ENCODE results near the gene SGMS1.

The SGMS1 gene

DNA sequence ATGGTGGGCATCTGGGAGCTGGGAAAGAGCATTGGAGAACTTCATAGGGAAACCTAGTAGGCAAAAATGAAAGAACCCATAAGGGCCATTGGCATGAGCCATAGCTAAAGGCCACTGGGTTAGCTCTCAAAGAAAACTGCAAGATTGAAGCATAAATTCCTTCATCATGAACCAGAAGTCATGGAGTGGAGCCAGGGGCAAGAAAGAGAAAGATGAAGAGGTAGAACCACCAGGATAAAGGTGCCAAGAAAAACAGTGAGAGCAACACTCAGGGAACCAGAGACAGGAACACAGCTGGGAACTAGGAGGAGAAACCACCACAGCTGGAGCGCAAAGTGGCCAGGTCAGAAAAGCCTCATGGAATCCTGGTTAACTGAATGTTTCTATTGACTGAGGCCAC is 11.5 kb upstream of the SGMS1 start:
- DNase-seq, result no peak

DNA sequence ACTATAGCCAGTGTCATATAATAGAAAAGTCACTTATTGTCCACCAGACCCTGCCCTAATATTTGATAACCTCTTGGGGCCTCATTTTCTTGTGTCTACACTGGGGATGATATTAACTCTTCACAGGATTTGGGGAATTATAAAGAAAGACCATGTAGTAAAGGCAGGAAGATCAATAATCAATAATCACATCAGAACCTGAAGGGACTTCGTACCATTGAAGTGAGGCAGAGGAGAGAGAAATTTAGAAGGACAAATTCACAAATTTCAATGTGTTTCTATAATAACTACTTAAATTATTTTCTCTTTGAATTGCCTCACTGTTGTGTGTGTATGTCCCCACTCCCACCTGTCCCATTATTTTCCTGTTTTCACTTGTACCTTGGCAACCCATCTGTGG is 10.7 kb upstream of the SGMS1 start:
- no peak for DNase-seq

GRCh38 chr10:50631052-50631451 is 7.3 kb upstream of the SGMS1 start:
- no peak for DNase-seq

GRCh38 chr10:50629495-50630122 is 5.9 kb upstream of the SGMS1 start:
- DNase-seq, result peak in 1 of 5 donors; percentile 28

DNA sequence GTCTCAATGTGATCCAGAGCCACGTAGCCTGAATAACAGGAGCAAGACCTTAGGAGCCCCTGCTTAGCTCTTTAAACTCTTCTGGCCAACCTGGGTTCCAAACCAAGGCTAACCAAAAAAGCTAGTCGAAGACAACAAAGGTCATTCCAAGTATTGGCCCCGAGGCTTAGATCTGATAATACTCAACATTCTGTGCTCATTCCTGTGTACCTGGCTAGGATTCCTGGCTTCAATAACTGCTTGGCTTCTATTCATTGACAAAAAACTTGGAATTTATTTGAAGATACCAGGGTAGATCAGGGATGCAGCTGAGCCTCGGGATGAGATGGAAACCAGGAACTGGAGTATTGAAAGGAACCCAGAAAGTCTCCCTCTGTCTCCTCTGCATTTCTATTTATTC is 4.1 kb upstream of the SGMS1 start:
- no peak for DNase-seq

DNA sequence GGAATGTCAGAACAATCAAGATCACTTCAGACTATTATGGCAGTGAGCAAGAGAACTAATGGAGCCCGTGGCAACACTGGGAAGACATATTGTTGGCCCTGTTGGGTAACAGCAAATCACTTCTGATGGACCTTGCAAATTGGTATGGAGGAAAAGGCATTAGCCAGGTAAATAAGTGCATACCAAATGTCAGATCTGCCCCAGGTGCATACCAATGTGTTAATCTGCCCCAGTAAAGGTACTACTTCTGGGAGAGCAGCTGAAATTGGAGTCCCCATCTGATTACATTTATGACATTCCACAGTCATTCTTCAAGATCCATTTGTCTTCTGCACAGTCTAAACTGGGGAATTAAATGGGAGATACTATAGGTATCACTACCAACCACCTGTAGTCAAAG is 3.7 kb upstream of the SGMS1 start:
- no peak for DNase-seq

- no peak for DNase-seq
These were observed 1.9 kb upstream of the SGMS1 start for GRCh38 chr10:50625649-50626132.

DNA sequence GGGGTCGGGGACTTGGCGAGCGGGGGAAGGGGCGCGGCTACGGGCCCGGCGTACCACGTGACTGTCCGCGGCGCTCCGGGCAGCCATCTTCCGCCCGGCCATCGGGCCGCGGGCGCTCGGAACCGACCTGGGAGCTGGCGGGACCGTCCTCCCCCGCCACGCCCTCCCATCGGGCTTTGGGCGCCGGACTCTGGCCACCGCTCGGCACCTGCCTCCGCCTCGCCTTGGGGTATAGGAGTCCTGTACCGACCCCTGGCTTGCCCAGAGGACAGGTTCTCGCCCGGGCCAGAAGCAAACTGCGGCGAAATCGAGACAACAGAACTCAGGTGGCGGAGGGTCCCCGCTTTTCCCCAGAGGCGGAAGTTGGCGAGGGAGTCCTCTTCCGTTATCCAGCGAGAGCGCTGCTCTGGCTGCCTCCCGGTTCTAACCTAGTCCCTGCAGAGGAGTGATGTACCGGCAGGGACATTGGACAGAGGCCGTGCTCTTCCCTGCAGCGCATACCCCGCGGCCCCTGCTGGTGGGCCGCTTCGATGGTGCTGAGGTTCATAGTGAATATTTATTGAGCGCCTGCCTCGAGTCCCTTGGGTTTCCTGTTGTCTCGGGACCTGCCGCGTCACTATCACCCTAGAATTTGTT is 1.2 kb upstream of the SGMS1 start:
- DNase-seq, result peak; percentile 35 to 76 (median 54)

- DNase-seq, result peak; percentile 90 to 97 (median 93)
These were observed 683 bp upstream of the SGMS1 start for GRCh38 chr10:50624413-50624865.

DNA sequence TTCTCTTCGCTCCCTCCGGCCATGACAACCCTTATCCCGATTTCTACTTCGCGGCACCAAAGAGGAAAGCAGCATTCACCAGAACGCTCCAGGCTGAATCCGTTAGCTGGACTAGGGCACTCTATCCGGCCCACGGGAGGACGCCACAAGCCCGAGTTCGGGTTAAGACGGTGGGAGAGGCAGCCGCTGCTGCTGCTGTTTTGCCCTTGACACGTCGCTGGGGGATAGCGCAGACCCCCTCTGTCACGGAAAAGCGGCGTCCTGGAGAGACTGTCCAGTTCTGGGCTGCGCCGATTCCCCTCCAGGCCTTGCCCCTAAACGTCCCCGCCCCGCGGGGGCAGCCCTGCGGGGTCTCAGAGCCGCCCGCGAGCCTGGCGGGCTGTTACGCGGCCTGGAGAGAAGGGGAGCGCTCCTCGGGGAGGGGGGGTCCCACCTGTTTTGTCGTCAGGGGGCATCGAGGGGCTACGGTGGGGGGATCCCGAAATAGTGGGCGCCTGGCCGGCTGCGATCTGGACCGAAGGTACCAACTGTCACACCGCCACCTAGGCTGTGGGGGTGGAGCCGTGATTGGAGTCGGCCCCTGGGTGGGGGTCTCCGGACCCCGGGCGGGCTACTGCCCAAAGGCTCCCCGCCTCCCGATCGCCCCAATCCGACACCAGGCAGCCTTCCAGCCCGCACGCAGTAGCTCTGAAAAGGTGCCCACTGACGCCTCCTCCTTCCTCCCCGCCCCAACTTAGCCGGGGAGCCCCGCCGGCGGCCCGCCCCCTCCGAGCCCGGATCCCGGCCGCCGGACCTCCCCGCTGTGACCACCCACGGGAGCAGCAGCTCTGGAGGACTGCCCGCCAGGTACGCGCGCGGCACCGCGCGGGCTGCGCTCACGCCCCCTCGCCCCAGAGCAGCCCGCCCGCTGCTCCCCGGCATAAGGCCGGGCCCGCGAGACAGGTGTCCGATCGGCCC is 772 bp downstream of the SGMS1 start:
- peak; percentile 34 to 61 (median 38) for DNase-seq

DNA sequence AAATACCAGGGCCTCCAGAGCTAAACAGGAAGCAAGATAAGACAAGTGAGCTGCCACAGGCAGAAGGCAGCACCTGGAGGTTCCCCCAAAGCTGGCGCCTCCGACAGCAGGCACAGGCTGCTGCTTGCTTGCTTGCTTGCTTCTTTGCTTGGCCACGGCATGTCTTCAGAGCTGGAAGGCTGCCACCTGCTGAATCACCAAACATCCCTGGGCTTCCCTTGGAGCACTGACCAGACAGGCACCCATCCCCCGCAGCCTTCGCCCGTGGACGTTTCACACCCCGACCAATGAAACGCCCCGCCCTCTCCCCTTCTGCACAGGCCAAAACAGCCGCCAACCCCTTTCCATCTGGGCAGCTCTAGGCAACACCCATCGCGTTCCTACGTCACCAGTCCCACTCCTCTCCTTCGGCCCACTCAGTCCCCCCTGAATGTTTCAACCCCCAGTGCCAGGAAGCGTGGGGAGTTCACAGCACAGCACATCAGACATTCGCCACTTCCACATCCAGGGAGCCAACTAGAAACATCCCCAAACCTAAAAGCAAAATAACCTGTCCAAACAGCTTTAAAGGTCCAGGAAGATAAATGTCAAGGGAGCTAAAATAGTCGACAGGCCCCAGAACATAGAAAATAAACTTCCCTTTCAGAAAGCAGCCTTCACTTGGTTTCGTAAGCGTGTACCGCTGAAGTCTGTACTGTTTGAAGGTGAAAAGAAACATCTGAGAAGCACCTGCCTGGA is 1.6 kb downstream of the SGMS1 start:
- DNase-seq, result peak; percentile 24 to 75 (median 53)

DNA sequence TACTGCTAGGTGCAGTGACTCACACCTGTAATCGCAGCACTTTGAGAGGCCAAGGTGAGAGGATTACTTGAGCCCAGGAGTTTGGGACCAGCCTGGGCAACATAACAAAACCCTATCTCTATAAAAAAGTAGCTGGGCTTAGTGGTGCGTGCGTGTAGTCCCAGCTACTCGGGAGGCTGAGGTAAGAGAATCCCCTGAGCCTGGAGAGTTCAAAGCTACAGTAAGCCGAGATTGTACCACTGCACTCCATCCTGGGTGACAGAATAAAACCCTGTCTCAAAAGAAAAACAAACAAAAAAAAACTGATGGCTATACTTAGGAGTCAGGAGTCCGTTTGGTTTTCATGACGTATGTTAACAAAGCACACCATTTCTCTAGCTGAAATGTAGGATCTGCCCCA is 2.9 kb downstream of the SGMS1 start:
- no peak for DNase-seq

- DNase-seq, result no peak
These were observed 3.9 kb downstream of the SGMS1 start for GRCh38 chr10:50619882-50620281.

GRCh38 chr10:50619166-50619565 is 4.6 kb downstream of the SGMS1 start:
- DNase-seq, result no peak

DNA sequence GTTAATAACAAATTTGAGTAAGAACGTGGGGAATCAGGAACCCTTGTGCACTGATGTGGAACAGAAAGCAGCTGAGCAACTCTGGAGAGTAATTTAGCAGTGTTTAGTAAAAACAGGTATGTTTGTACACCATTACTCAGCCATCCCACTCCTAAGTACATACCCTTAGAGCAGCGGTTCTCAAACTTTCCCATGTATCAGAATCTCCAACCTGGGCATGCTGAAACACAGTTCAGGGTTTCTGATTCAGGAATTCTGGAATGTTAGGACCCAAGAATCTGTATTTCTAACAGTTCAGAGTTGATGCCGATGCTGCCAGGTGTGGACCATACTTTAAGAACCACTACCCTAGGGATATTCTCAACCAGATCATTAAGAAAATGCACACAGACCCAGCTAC is 5.1 kb downstream of the SGMS1 start:
- no peak for DNase-seq

DNA sequence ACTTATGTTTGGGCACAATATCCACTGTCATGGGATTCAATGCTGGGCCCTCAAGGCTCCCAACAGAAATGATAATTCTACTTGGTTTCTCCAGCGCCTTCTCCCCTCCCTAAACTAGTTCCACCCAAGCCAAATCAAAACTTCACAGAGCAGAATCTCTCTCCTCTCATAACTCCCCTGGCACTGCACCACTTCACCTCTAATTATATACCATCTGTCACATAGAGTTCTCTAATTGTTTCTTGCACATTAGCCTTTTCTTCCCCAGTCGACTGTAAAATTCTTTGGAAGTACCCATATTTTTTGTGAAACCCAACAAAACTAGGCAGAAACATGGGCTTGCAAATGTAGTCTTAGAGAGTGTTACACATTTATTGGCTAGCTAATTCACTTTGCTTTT is 8.1 kb downstream of the SGMS1 start:
- DNase-seq, result no peak

GRCh38 chr10:50614444-50615137 is 9.2 kb downstream of the SGMS1 start:
- peak in 2 of 5 donors; percentile 6 to 8 for DNase-seq

DNA sequence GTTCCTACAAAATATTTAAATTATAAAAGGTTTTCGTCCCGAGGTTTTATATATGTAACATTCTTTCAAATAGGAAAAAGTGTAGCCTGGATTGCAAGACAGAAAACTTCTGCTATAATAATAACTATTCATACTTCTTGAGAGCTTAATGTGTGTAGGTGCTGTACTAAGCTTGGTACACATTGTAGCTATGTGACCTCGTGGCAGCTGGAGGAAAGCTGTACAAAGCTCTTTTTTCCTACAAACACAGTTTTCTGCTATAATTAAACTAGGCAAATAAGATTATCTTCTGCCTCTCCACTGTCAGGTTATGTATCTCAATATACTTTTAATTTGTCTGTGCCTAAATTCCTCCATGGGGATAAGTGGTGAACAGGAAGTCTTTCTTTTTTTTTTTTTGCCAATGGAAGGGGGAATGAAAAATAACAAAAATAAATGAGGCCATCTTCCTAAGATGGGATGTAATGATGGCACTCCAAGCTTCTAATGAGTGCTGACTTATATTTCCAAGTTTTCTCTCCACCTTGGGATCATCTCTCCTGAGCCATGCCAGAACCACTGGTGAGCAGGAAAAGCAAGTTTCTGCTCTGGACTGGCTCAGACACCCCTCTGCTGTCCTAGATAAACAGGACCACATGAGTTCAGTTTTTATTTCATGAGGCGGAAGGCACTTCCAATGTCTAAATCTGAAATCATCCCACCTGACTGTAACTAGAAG is 9.9 kb downstream of the SGMS1 start:
- DNase-seq, result no peak

GRCh38 chr10:50613150-50613549 is 10.6 kb downstream of the SGMS1 start:
- no peak for DNase-seq

DNA sequence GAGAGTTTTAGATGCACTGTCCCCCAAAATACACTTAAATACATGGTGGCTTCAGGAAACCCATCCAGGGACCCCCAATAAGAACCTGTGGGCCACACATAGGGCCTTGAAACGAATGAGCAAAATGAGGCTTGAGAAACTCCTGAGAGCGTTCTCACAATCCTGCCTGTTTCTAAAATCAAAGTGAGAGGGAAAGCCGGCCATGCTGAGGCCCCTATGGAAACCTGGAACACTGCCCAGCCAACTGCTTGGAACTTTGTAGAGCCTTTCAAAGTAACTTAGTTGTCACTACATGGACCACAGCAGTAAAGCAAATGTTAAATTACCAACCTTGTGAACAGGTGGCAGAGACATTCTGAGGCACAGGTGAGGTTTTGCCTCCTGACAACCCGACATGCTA is 13.4 kb downstream of the SGMS1 start:
- no peak for DNase-seq

DNA sequence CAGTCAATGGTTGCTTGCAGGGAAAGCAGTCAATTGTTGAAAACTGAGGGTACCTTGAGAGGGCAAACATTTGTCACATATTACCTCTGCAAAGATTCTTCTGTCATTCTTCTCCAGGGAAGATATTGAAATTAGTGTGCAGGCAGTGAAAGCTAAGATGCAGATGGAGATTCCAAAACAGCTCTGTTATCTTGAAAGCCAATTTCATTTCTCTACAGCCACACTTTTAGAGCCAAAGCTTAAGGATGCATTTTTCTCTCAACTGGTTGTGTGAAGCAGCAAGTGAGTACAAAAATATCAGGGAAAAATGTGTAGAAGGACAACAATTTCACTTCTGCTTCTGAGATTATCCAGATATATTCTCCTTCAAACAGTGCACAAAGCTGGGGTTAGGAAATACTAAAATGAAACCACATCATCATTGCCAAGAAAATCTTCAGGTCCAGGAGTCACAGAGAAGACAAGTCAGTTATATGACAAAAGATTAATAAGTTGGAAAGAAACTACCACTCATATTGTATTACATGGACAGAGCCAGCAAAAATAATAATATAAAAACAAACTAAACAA is 16.3 kb downstream of the SGMS1 start:
- DNase-seq, result no peak
